ENCODE results near the gene ZNRF4. TPM values are rescaled to one million over a fixed set of nuclear protein-coding genes. Genes with fewer than 3 reads are reported as not detected.

ZNRF4 gene
- total and polyA plus RNA-seq, 2 experiments from 2014 or later: not detected

DNA sequence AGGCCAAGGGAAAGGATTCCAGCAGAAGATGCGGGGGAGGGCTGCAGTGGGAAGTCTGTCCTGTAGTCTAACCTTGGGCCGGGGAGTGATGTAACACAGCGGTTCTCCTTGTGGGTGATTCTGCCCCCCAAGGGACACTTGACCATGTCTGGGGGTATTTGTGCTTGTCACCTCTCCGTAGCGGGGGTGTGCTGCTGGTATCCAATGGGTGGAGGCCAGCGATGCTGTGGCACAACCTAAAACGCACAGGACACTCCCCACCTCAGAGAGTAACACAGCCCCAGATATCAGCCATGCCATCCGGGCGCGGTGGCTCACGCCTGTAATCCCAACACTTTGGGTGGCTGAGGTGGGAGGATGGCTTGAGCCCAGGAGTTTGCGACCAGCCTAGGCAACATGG lies 36.3 kb downstream of the ZNRF4 start:
- TF ChIP-seq NANOG (IDR thresholded peaks at IDR 0.05; ENCODE audit: borderline replicate concordance) (no peak), ZNF331 (CRISPR knock-in tag; IDR thresholded peaks at IDR 0.05; ENCODE audit: low read depth) (no peak), POLR2AphosphoS5 (IDR thresholded peaks at IDR 0.05; ENCODE audit: low read depth) (no peak), CREB1 (CRISPR knock-in tag; IDR thresholded peaks at IDR 0.05; ENCODE audit: low read depth) (no peak), REST (IDR thresholded peaks at IDR 0.05; ENCODE audit: unreplicated experiment) (no peak), JUNB (IDR thresholded peaks at IDR 0.05; ENCODE audit: unreplicated experiment) (no peak)
- TF ChIP-seq, protein P1, sequence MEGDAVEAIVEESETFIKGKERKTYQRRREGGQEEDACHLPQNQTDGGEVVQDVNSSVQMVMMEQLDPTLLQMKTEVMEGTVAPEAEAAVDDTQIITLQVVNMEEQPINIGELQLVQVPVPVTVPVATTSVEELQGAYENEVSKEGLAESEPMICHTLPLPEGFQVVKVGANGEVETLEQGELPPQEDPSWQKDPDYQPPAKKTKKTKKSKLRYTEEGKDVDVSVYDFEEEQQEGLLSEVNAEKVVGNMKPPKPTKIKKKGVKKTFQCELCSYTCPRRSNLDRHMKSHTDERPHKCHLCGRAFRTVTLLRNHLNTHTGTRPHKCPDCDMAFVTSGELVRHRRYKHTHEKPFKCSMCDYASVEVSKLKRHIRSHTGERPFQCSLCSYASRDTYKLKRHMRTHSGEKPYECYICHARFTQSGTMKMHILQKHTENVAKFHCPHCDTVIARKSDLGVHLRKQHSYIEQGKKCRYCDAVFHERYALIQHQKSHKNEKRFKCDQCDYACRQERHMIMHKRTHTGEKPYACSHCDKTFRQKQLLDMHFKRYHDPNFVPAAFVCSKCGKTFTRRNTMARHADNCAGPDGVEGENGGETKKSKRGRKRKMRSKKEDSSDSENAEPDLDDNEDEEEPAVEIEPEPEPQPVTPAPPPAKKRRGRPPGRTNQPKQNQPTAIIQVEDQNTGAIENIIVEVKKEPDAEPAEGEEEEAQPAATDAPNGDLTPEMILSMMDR (conservative IDR thresholded peaks at IDR 0.05; ENCODE audit: low read depth in 2 of 2): no peak
- H3K4me2 ChIP-seq: no peak overlapping the region
- H3K36me3 ChIP-seq (ENCODE audit: insufficient read depth): no peaks in the 10 kb centered on the region
- no peak for DNase-seq (ENCODE audit: low spot score)
- H3K36me3 Mint-ChIP-seq (ENCODE audit: low read depth): no peaks in the 10 kb centered on the region; the same call in 2 of the 3 replicates
- H3K27ac Mint-ChIP-seq: no peak overlapping the region
- no peaks in the 10 kb centered on the region for H3K79me2 ChIP-seq (replicated peaks; ENCODE audit: insufficient read depth)
- H4K20me1 ChIP-seq (replicated peaks; ENCODE audit: insufficient read depth): 0 out of 2 replicates have a peak, but pooled peaks cover 3% of the 10 kb centered on the region
- H3K4me1 Mint-ChIP-seq: peaks cover 8% of the 10 kb centered on the region
- no peaks in the 10 kb centered on the region for H3F3A ChIP-seq (replicated peaks; ENCODE audit: low read depth)
- no peak overlapping the region for H3K4me3 ChIP-seq
- H3K9me2 ChIP-seq (ENCODE audit: insufficient read depth): no peaks in the 10 kb centered on the region
- H3K27me3 Mint-ChIP-seq (ENCODE audit: insufficient read depth, low read depth, poor library complexity): peaks cover 40% of the 10 kb centered on the region
- no peak overlapping the region for H3K27ac ChIP-seq (ENCODE audit: low read depth)
- peaks cover 2% of the 10 kb centered on the region; the same call in 1 of the 2 replicates for H3K4me1 ChIP-seq (ENCODE audit: insufficient read depth)
- no peak overlapping the region for H3K4me3 Mint-ChIP-seq
- H3K27me3 ChIP-seq (ENCODE audit: insufficient read depth): peaks cover 21% of the 10 kb centered on the region
- no peak overlapping the region for H2AFZ ChIP-seq
- no peaks in the 10 kb centered on the region; the same call in 2 of the 3 replicates for H3K9me3 Mint-ChIP-seq
- ATAC-seq: no peak

DNA sequence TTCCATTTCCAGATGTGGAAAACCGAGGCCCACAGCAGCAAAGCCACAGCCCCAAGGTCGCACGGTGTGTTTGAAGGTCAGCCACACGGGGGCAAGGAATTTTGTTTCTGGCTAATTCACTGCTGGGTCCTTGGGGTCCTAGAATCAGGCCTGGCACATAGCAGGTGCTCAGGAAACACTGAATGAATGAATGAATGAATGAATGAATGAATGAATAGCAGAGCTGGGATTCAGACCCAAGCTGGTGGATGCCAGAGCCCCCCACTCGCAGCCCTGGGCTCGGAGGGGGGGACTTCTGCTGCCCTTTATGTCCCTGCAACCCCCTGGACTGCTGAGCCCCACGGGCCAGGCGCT lies 37.0 kb downstream of the ZNRF4 start:
- no peaks in the 10 kb centered on the region for H3F3A ChIP-seq (replicated peaks; ENCODE audit: low read depth)
- H4K20me1 ChIP-seq (replicated peaks; ENCODE audit: insufficient read depth): 0 out of 2 replicates have a peak, but pooled peaks cover 3% of the 10 kb centered on the region
- no peak for ATAC-seq
- peaks cover 2% of the 10 kb centered on the region; the same call in 1 of the 2 replicates for H3K4me1 ChIP-seq (ENCODE audit: insufficient read depth)
- H3K27me3 ChIP-seq (ENCODE audit: insufficient read depth): peaks cover 28% of the 10 kb centered on the region
- Mint-ChIP-seq H3K4me1 (peaks cover 8% of the 10 kb centered on the region), H3K9me3 (no peaks in the 10 kb centered on the region; the same call in 1 of the 3 replicates), H3K4me3 (no peak overlapping the region), H3K36me3 (ENCODE audit: low read depth) (peaks cover 2% of the 10 kb centered on the region; the same call in 2 of the 3 replicates), H3K27me3 (ENCODE audit: insufficient read depth, low read depth, poor library complexity) (peaks cover 45% of the 10 kb centered on the region), H3K27ac (no peak overlapping the region)
- TF ChIP-seq POLR2AphosphoS5 (IDR thresholded peaks at IDR 0.05; ENCODE audit: low read depth) (no peak), EZH2phosphoT487 (IDR thresholded peaks at IDR 0.05; ENCODE audit: unreplicated experiment) (no peak)
- no peaks in the 10 kb centered on the region for H3K9me2 ChIP-seq (ENCODE audit: insufficient read depth)
- no peaks in the 10 kb centered on the region for H3K36me3 ChIP-seq (ENCODE audit: insufficient read depth)
- no peak overlapping the region for H3K4me3 ChIP-seq
- H3K4me2 ChIP-seq: no peak overlapping the region; the same call in 1 of the 2 replicates
- no peak overlapping the region for H2AFZ ChIP-seq
- no peaks in the 10 kb centered on the region for H3K79me2 ChIP-seq (replicated peaks; ENCODE audit: insufficient read depth)
- H3K27ac ChIP-seq (ENCODE audit: low read depth): no peak overlapping the region
- DNase-seq (ENCODE audit: low spot score): no peak
